ENCODE results near the gene NAB2. TPM values are rescaled to one million over a fixed set of nuclear protein-coding genes. Genes with fewer than 3 reads are reported as not detected.

The NAB2 gene
- total and polyA plus RNA-seq, 10 of the 15 experiments (the other 5 are each of a cell fraction or from before 2014, with no cell fraction given) = 0.35 to 35.2 (median 15.3) TPM

- TF ChIP-seq ZNF687 (IDR thresholded peaks at IDR 0.05) = no peak
- TF ChIP-seq NRF1 (conservative IDR thresholded peaks at IDR 0.05; ENCODE audit: low read depth, low read length) = no peak
Observed at GRCh38 chr12:57058454-57058853, 30.5 kb upstream of the NAB2 start (continued).

DNA sequence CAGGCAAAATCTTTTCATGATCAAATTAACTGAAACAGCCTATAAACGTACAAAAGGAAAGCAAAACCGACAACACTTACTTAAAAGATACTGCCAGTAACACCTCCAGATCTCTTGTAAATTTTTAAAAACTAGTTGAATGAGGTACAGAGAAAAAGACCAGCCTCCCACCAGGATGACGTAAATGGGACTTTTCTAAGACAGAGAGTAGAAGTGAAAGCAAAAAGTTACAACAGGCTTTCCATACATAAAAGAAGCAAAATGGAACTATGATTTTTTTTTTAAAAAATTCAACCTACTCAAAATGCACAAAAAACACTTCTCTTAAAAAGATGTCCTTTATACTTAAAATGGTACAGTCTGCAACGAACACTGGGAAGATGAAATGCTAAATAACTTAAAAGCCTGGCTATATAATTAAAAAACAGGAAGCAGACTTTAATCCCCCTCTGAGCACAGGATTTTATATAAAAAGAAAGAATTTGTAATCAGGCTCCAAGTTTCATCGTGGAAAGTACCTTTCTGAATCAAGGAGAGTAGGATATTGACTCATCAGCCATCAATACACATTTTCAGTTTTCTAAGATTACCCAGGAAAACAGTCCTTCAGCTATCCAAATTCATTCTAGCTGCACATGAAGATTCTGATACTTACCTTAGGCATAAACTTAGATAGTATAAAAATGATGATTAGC lies 24.8 kb upstream of the NAB2 start:
- CTCF ChIA-PET = interaction anchor here (0.7 to 17.6 kb wide), 13 partner anchors 9 to 165 kb away, joined by 3 to 458 read pairs (median 4); partner anchors contain the start of genes SHMT2, STAT6 and ZBTB39
- peak; percentile 47 for FAIRE-seq
- Histone ChIP-seq H2AFZ (ENCODE audit: control insufficient read depth, low read depth, low read length) (peak overlapping the region; percentile 13; the same call in 1 of the 2 replicates), H3K9me3 (replicated peaks; ENCODE audit: control insufficient read depth, insufficient read depth, low read length) (no peaks in the 10 kb centered on the region; the same call in 2 of the 3 replicates), H3K36me3 (ENCODE audit: control insufficient read depth in 2 of 2, insufficient read depth in 2 of 2, low read length in 1 of 2) (peaks cover 0 to 26% of the 10 kb centered on the region in 2 experiments; a peak in 2 of 4 replicates), H3K4me2 (ENCODE audit: control insufficient read depth, insufficient read depth) (peak overlapping the region; percentile 28), H3K27me3 (replicated peaks in 1 of 2; ENCODE audit: control insufficient read depth in 2 of 2, insufficient read depth in 2 of 2, low read length in 1 of 2) (no peaks in the 10 kb centered on the region), H3K27ac (ENCODE audit: control insufficient read depth, insufficient read depth) (peak overlapping the region; percentile 59), H4K20me1 (ENCODE audit: control insufficient read depth, insufficient read depth) (no peaks in the 10 kb centered on the region), H3K79me2 (ENCODE audit: control insufficient read depth, insufficient read depth, low read length) (peaks cover 3% of the 10 kb centered on the region; the same call in 1 of the 2 replicates), H3K9ac (ENCODE audit: control insufficient read depth, insufficient read depth, low read length) (peak overlapping the region; percentile 5), H3K4me1 (ENCODE audit: control insufficient read depth, insufficient read depth, low read length) (peaks cover 10% of the 10 kb centered on the region), H3K4me3 (peak overlapping the region; percentile 48; the same call in 1 of the 2 replicates)
- SMC1A ChIA-PET (ENCODE audit: uncharacterized antibody, unreplicated experiment) = interaction anchor here (1.0 to 6.1 kb wide), 7 partner anchors 9 to 119 kb away, joined by 3 to 68 read pairs (median 11); partner anchors contain the start of genes NEMP1 and STAT6
- peak; percentile 96 for ATAC-seq
- RAD21 ChIA-PET (ENCODE audit: unreplicated experiment) = interaction anchor here (0.6 to 5.2 kb wide), 6 partner anchors 13 to 118 kb away, joined by 3 to 77 read pairs (median 8); partner anchors contain the start of genes NEMP1 and STAT6
- POLR2A ChIA-PET = interaction anchor here (2.5 to 3.7 kb wide), 2 partner anchors 14 to 47 kb away, joined by 18 to 29 read pairs; partner anchors contain the start of genes NEMP1 and STAT6
- peak; percentile 69 for DNase-seq (ENCODE audit: low read depth, low spot score)
- intact Hi-C loops (cut with micrococcal nuclease; ENCODE audit: unreplicated experiment) (loop anchor here (5.0 kb wide), 2 partner anchors 312 to 377 kb away; partner anchors contain the start of genes PRIM1 and PTGES3), in situ Hi-C loops (cut with MboI) (no loop called here)
- 6% methylated on average over 5 of the region's 5 CpGs for WGBS (ENCODE audit: insufficient coverage, insufficient replicate concordance, low lambda C conversion rate, missing lambda C conversion rate)
- BruUV-seq (replicated peaks) = no TSS peak
- no peak for TF ChIP-seq FOS (IDR thresholded peaks at IDR 0.05; ENCODE audit: borderline replicate concordance, extremely low read depth, insufficient read length)
- TF ChIP-seq, protein P1, sequence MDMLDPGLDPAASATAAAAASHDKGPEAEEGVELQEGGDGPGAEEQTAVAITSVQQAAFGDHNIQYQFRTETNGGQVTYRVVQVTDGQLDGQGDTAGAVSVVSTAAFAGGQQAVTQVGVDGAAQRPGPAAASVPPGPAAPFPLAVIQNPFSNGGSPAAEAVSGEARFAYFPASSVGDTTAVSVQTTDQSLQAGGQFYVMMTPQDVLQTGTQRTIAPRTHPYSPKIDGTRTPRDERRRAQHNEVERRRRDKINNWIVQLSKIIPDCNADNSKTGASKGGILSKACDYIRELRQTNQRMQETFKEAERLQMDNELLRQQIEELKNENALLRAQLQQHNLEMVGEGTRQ (IDR thresholded peaks at IDR 0.05; ENCODE audit: borderline replicate concordance, low read depth, low read length) = no peak
- TF ChIP-seq MXI1 (IDR thresholded peaks at IDR 0.05; ENCODE audit: low read depth, low read length) = no peak
- TF ChIP-seq POLR2A (IDR thresholded peaks at IDR 0.05; ENCODE audit: low read depth, low read length) = no peak
- TF ChIP-seq ZNF384 (IDR thresholded peaks at IDR 0.05; ENCODE audit: borderline replicate concordance, low read depth, low read length) = peak; percentile 60
- TF ChIP-seq CREB1 (IDR thresholded peaks at IDR 0.05; ENCODE audit: low read depth) = peak; percentile 82
- no peak for TF ChIP-seq NRF1 (conservative IDR thresholded peaks at IDR 0.05; ENCODE audit: low read depth, low read length)
- no peak for TF ChIP-seq YBX1 (IDR thresholded peaks at IDR 0.05)
- no peak for TF ChIP-seq IRF5 (IDR thresholded peaks at IDR 0.05; ENCODE audit: borderline replicate concordance)
- no peak for TF ChIP-seq JUND (IDR thresholded peaks at IDR 0.05; ENCODE audit: low read depth, low read length)
- TF ChIP-seq, protein P2, sequence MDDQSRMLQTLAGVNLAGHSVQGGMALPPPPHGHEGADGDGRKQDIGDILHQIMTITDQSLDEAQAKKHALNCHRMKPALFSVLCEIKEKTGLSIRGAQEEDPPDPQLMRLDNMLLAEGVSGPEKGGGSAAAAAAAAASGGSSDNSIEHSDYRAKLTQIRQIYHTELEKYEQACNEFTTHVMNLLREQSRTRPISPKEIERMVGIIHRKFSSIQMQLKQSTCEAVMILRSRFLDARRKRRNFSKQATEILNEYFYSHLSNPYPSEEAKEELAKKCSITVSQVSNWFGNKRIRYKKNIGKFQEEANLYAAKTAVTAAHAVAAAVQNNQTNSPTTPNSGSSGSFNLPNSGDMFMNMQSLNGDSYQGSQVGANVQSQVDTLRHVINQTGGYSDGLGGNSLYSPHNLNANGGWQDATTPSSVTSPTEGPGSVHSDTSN (IDR thresholded peaks at IDR 0.05; ENCODE audit: insufficient replicate concordance, low read depth, low read length) = no peak
